Hepatocyte (in vitro differentiated cells): ENCODE results near the gene ARHGAP26.

Experiments
- EZH2 ChIP-seq: fragments of 200-600 bp; sonication (generic); IDR thresholded peaks from 2 replicates; pipeline ENCODE4 v1.6.1; 2016; ENCODE audit warnings: antibody characterized with exemption, mild to moderate bottlenecking, borderline replicate concordance
- EZH2phosphoT487 ChIP-seq: fragments of 200-600 bp; sonication (generic); IDR thresholded peaks from one replicate; pipeline ENCODE4 v1.6.1; 2018; ENCODE audit warnings: antibody characterized with exemption, mild to moderate bottlenecking, low read depth, moderate library complexity; ENCODE audit not compliant: unreplicated experiment, severe bottlenecking
- TF ChIP-seq, protein P1 (sequence below): fragments of 200-600 bp; sonication (generic); IDR thresholded peaks from 2 replicates; pipeline ENCODE4 v1.5.1; 2016; ENCODE audit warnings: antibody characterized with exemption, mild to moderate bottlenecking; ENCODE audit not compliant: poor library complexity

DNA sequence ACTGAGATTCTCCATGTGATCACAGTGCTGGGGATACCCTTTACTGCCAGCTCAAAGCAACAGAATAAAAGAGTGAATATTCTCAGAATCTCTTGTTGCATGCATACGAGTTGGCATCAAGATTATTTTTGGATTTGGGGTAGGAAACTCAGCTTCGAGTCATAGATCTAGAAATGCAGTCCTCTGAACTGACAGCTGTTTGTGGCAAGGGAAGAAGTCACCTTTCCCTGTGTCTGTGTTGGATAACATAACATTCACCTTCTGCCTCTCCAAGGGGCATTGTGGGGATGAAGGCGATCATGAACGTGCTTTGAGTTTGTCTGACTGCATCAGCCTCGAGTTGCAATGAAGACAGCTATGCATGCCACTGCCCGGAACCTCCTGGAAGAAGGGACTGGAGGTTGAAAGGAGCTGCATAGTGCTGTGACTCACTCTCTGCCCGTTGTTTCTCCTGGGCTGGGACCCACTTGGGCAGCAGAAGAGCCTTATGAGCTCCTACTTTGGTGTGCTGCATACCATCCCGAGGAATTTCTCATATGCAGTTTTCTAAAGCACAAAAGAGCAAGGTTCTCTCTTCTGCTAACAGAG, 231.7 kb downstream of the ARHGAP26 start:
- TF ChIP-seq, protein P1, sequence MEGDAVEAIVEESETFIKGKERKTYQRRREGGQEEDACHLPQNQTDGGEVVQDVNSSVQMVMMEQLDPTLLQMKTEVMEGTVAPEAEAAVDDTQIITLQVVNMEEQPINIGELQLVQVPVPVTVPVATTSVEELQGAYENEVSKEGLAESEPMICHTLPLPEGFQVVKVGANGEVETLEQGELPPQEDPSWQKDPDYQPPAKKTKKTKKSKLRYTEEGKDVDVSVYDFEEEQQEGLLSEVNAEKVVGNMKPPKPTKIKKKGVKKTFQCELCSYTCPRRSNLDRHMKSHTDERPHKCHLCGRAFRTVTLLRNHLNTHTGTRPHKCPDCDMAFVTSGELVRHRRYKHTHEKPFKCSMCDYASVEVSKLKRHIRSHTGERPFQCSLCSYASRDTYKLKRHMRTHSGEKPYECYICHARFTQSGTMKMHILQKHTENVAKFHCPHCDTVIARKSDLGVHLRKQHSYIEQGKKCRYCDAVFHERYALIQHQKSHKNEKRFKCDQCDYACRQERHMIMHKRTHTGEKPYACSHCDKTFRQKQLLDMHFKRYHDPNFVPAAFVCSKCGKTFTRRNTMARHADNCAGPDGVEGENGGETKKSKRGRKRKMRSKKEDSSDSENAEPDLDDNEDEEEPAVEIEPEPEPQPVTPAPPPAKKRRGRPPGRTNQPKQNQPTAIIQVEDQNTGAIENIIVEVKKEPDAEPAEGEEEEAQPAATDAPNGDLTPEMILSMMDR = no peak
- no peak for TF ChIP-seq EZH2
- TF ChIP-seq EZH2phosphoT487 = no peak
